Natural killer cell treated with Interleukin-12 subunit alpha and Interleukin-12 subunit beta and Interleukin-15 and Interleukin-18, amount 100 ng/mL, for 72 hours (primary cell): ENCODE data around the gene RANGRF. TPM values are rescaled to one million over a fixed set of nuclear protein-coding genes. Genes with fewer than 3 reads are reported as not detected.

Source experiments
- ATAC-seq, 2 donors: fragments of 150-1000 bp; cut with Tn5 transposase in 1 of 2; sonication (Bioruptor Pico), chemical (Tn5 transposase) in 1 of 2; 2 replicates each; pipeline ENCODE4 v1.10.0; 2021
- DNase-seq: peaks from one replicate; pipeline ENCODE4 v3.0.0; 2022; ENCODE audit warnings: low spot score
- H3K27ac Mint-ChIP-seq, 2 donors: 1 replicate in 1 of 2; 2 replicates in 1 of 2; pipeline ENCODE4 v1.8.0; 2022; ENCODE audit warnings: mixed read lengths in 2 of 2, mild to moderate bottlenecking in 1 of 2, moderate library complexity in 1 of 2
- H3K27me3 Mint-ChIP-seq, 2 donors: 1 replicate in 1 of 2; 2 replicates in 1 of 2; pipeline ENCODE4 v1.8.0; 2022; ENCODE audit warnings: mixed read lengths in 2 of 2
- H3K36me3 Mint-ChIP-seq: one replicate; pipeline ENCODE4 v1.8.0; 2022; ENCODE audit warnings: mixed read lengths
- H3K4me1 Mint-ChIP-seq, 2 donors: 1 replicate in 1 of 2; 2 replicates in 1 of 2; pipeline ENCODE4 v1.8.0; 2022; ENCODE audit warnings: low read depth in 2 of 2, mixed read lengths in 2 of 2, mild to moderate bottlenecking in 1 of 2
- H3K4me3 Mint-ChIP-seq: one replicate; pipeline ENCODE4 v1.8.0; 2022; ENCODE audit warnings: mixed read lengths
- H3K9me3 Mint-ChIP-seq: 2 replicates; pipeline ENCODE4 v1.8.0; 2022; ENCODE audit warnings: mixed read lengths
- total RNA-seq, 2 donors: library from RNA; stranded (reverse); gene quantifications; one replicate each; pipeline ENCODE4 v1.2.3, GENCODE V29; 2022

The RANGRF gene
- total RNA-seq, 2 donors from 2014 or later: 46.9 to 62.8 TPM

GRCh38 chr17:8264836-8265542 is 23.5 kb upstream of the RANGRF start:
- Mint-ChIP-seq H3K27ac (no peak overlapping the region), H3K27me3 (no peaks in the 10 kb centered on the region), H3K9me3 (no peaks in the 10 kb centered on the region), H3K36me3 (no peaks in the 10 kb centered on the region), H3K4me1 (no peaks in the 10 kb centered on the region), H3K4me3 (no peak overlapping the region)
- ATAC-seq (no peak), DNase-seq (no peak)

- Mint-ChIP-seq H3K9me3 (no peaks in the 10 kb centered on the region), H3K27me3 (no peaks in the 10 kb centered on the region)
Measured at GRCh38 chr17:8266648-8267479, 21.6 kb upstream of the RANGRF start.

GRCh38 chr17:8267480-8268147 is 20.9 kb upstream of the RANGRF start:
- no peaks in the 10 kb centered on the region for H3K36me3 Mint-ChIP-seq
- no peak overlapping the region for H3K27ac Mint-ChIP-seq
- H3K27me3 Mint-ChIP-seq: no peaks in the 10 kb centered on the region
- ATAC-seq (no peak), DNase-seq (no peak)
- no peaks in the 10 kb centered on the region for H3K4me1 Mint-ChIP-seq
- H3K4me3 Mint-ChIP-seq: no peak overlapping the region
- no peaks in the 10 kb centered on the region for H3K9me3 Mint-ChIP-seq

More at GRCh38 chr17:8266648-8267479, 21.6 kb upstream of the RANGRF start:
- no peak overlapping the region for H3K27ac Mint-ChIP-seq
- H3K36me3 Mint-ChIP-seq: no peaks in the 10 kb centered on the region
- no peaks in the 10 kb centered on the region for H3K4me1 Mint-ChIP-seq
- no peak overlapping the region for H3K4me3 Mint-ChIP-seq
- no peak for DNase-seq
- ATAC-seq: peak in 1 of 2 donors; percentile 32

- Mint-ChIP-seq H3K27ac (no peak overlapping the region), H3K36me3 (no peaks in the 10 kb centered on the region), H3K4me3 (no peak overlapping the region), H3K9me3 (no peaks in the 10 kb centered on the region), H3K4me1 (no peaks in the 10 kb centered on the region), H3K27me3 (no peaks in the 10 kb centered on the region)
- no peak for ATAC-seq
- DNase-seq: no peak
Measured at GRCh38 chr17:8268550-8269298, 19.7 kb upstream of the RANGRF start.

GRCh38 chr17:8272421-8272820 is 16.0 kb upstream of the RANGRF start:
- H3K4me3 Mint-ChIP-seq: no peak overlapping the region
- H3K9me3 Mint-ChIP-seq: no peaks in the 10 kb centered on the region
- no peak overlapping the region for H3K27ac Mint-ChIP-seq
- ATAC-seq: no peak
- H3K36me3 Mint-ChIP-seq: no peaks in the 10 kb centered on the region
- DNase-seq: no peak
- no peaks in the 10 kb centered on the region for H3K27me3 Mint-ChIP-seq
- no peaks in the 10 kb centered on the region for H3K4me1 Mint-ChIP-seq

GRCh38 chr17:8273884-8274444 is 14.5 kb upstream of the RANGRF start:
- no peak overlapping the region for H3K4me3 Mint-ChIP-seq
- H3K36me3 Mint-ChIP-seq: no peaks in the 10 kb centered on the region
- no peaks in the 10 kb centered on the region for H3K4me1 Mint-ChIP-seq
- no peaks in the 10 kb centered on the region for H3K27me3 Mint-ChIP-seq
- H3K9me3 Mint-ChIP-seq: no peaks in the 10 kb centered on the region
- DNase-seq (no peak), ATAC-seq (no peak)
- H3K27ac Mint-ChIP-seq: no peak overlapping the region

- Mint-ChIP-seq H3K4me3 (no peak overlapping the region), H3K9me3 (no peaks in the 10 kb centered on the region), H3K27me3 (no peaks in the 10 kb centered on the region), H3K36me3 (no peaks in the 10 kb centered on the region), H3K27ac (no peak overlapping the region), H3K4me1 (no peaks in the 10 kb centered on the region)
- DNase-seq (no peak), ATAC-seq (no peak)
Measured at GRCh38 chr17:8274816-8275215, 13.7 kb upstream of the RANGRF start.

GRCh38 chr17:8275421-8276290 is 12.8 kb upstream of the RANGRF start:
- Mint-ChIP-seq H3K36me3 (no peaks in the 10 kb centered on the region), H3K4me3 (no peak overlapping the region), H3K4me1 (no peaks in the 10 kb centered on the region), H3K27me3 (no peaks in the 10 kb centered on the region), H3K27ac (no peak overlapping the region), H3K9me3 (no peaks in the 10 kb centered on the region)
- DNase-seq (no peak), ATAC-seq (no peak)

GRCh38 chr17:8277317-8277716 is 11.2 kb upstream of the RANGRF start:
- H3K4me3 Mint-ChIP-seq: no peak overlapping the region
- no peaks in the 10 kb centered on the region for H3K4me1 Mint-ChIP-seq
- DNase-seq (no peak), ATAC-seq (no peak)
- H3K27ac Mint-ChIP-seq: no peak overlapping the region
- H3K9me3 Mint-ChIP-seq: no peaks in the 10 kb centered on the region
- no peaks in the 10 kb centered on the region for H3K27me3 Mint-ChIP-seq
- H3K36me3 Mint-ChIP-seq: no peaks in the 10 kb centered on the region

- ATAC-seq (no peak), DNase-seq (no peak)
- no peaks in the 10 kb centered on the region for H3K9me3 Mint-ChIP-seq
- H3K27me3 Mint-ChIP-seq: no peaks in the 10 kb centered on the region
- H3K4me3 Mint-ChIP-seq: no peak overlapping the region
- peaks cover 0 to under 1% of the 10 kb centered on the region in 2 donors for H3K4me1 Mint-ChIP-seq
- H3K27ac Mint-ChIP-seq: peak overlapping the region in 1 of 2 donors; percentile 24
- H3K36me3 Mint-ChIP-seq: no peaks in the 10 kb centered on the region
Measured at GRCh38 chr17:8282345-8282744, 6.1 kb upstream of the RANGRF start.

GRCh38 chr17:8283356-8283755 is 5.1 kb upstream of the RANGRF start:
- no peak for ATAC-seq
- H3K4me3 Mint-ChIP-seq: no peak overlapping the region
- DNase-seq: no peak
- H3K4me1 Mint-ChIP-seq: peaks cover 4 to 9% of the 10 kb centered on the region in 2 donors
- no peak overlapping the region for H3K27ac Mint-ChIP-seq
- no peaks in the 10 kb centered on the region for H3K9me3 Mint-ChIP-seq
- no peaks in the 10 kb centered on the region for H3K36me3 Mint-ChIP-seq
- H3K27me3 Mint-ChIP-seq: no peaks in the 10 kb centered on the region

- Mint-ChIP-seq H3K9me3 (no peaks in the 10 kb centered on the region), H3K4me1 (peaks cover 7 to 9% of the 10 kb centered on the region in 2 donors), H3K36me3 (no peaks in the 10 kb centered on the region), H3K4me3 (no peak overlapping the region), H3K27ac (no peak overlapping the region), H3K27me3 (no peaks in the 10 kb centered on the region)
- DNase-seq (no peak), ATAC-seq (no peak)
Measured at GRCh38 chr17:8284126-8284525, 4.3 kb upstream of the RANGRF start.
